Measurements from ENCODE around the gene AMIGO1. TPM values are rescaled to one million over a fixed set of nuclear protein-coding genes. Genes with fewer than 3 reads are reported as not detected.

The AMIGO1 gene
- total and polyA plus RNA-seq, 8 donors, result 3.1 to 8.1 (median 3.8) TPM

- Histone ChIP-seq H3K4me1 (peaks cover 0 to 14% of the 10 kb centered on the region in 2 donors), H3K4me3 (no peak overlapping the region), H3K36me3 (no peaks in the 10 kb centered on the region), H3K27ac (no peak overlapping the region), H3K27me3 (peaks cover 0 to 12% of the 10 kb centered on the region in 2 donors), H3K9me3 (no peaks in the 10 kb centered on the region)
- no peak for ATAC-seq
- DNase-seq, result no peak
- no peak for TF ChIP-seq CTCF (IDR thresholded peaks at IDR 0.05)
- intact Hi-C loops (cut with DNase I), result no loop called here
Observed at GRCh38 chr1:109513110-109513710, 3.7 kb upstream of the AMIGO1 start.

GRCh38 chr1:109508873-109509175 lies 703 bp downstream of the AMIGO1 start:
- no peak overlapping the region for H3K27ac ChIP-seq
- no peaks in the 10 kb centered on the region for H3K9me3 ChIP-seq

GRCh38 chr1:109508001-109508872 lies 1.3 kb downstream of the AMIGO1 start:
- no peak for TF ChIP-seq CTCF (IDR thresholded peaks at IDR 0.05)
- intact Hi-C loops (cut with DNase I), result no loop called here

More at GRCh38 chr1:109508873-109509175, 703 bp downstream of the AMIGO1 start:
- H3K27me3 ChIP-seq, result peaks cover 0 to 12% of the 10 kb centered on the region in 2 donors
- TF ChIP-seq CTCF (IDR thresholded peaks at IDR 0.05), result no peak
- no peaks in the 10 kb centered on the region for H3K36me3 ChIP-seq
- DNase-seq, result no peak
- H3K4me3 ChIP-seq, result peak overlapping the region; percentile 48 to 53
- no peak for ATAC-seq
- peaks cover 0 to 14% of the 10 kb centered on the region in 2 donors for H3K4me1 ChIP-seq
- intact Hi-C loops (cut with DNase I), result no loop called here

GRCh38 chr1:109504974-109505373 lies 4.6 kb downstream of the AMIGO1 start:
- DNase-seq (no peak), ATAC-seq (no peak)
- Histone ChIP-seq H3K4me3 (no peak overlapping the region), H3K36me3 (peaks cover 0 to 17% of the 10 kb centered on the region in 2 donors), H3K27me3 (peaks cover 0 to 11% of the 10 kb centered on the region in 2 donors), H3K9me3 (no peaks in the 10 kb centered on the region), H3K4me1 (peaks cover 3 to 27% of the 10 kb centered on the region in 2 donors), H3K27ac (no peak overlapping the region)
- intact Hi-C loops (cut with DNase I), result no loop called here
- no peak for TF ChIP-seq CTCF (IDR thresholded peaks at IDR 0.05)

More at GRCh38 chr1:109508001-109508872, 1.3 kb downstream of the AMIGO1 start:
- H3K9me3 ChIP-seq, result no peaks in the 10 kb centered on the region
- DNase-seq (no peak), ATAC-seq (no peak)
- peaks cover 0 to 12% of the 10 kb centered on the region in 2 donors for H3K27me3 ChIP-seq
- peaks cover 0 to 14% of the 10 kb centered on the region in 2 donors for H3K4me1 ChIP-seq
- no peak overlapping the region for H3K4me3 ChIP-seq
- H3K36me3 ChIP-seq, result no peaks in the 10 kb centered on the region
- H3K27ac ChIP-seq, result no peak overlapping the region

- peaks cover 0 to 3% of the 10 kb centered on the region in 2 donors for H3K27me3 ChIP-seq
- intact Hi-C loops (cut with DNase I), result no loop called here
Observed at GRCh38 chr1:109503935-109504334, 5.6 kb downstream of the AMIGO1 start.

More at GRCh38 chr1:109503935-109504334, 5.6 kb downstream of the AMIGO1 start:
- no peak for ATAC-seq
- Histone ChIP-seq H3K36me3 (peaks cover 0 to 19% of the 10 kb centered on the region in 2 donors), H3K9me3 (no peaks in the 10 kb centered on the region), H3K4me1 (peaks cover 3 to 30% of the 10 kb centered on the region in 2 donors), H3K4me3 (no peak overlapping the region), H3K27ac (no peak overlapping the region)
- DNase-seq, result no peak
- TF ChIP-seq CTCF (IDR thresholded peaks at IDR 0.05), result no peak

All from left lung (tissue), 10 donors.